CD4-positive, alpha-beta memory T cell (primary cell): ENCODE results near the gene ST3GAL4. TPM values are rescaled to one million over a fixed set of nuclear protein-coding genes. Genes with fewer than 3 reads are reported as not detected.
"Not testable (repeated sequence)": the region's sequence is repeated elsewhere in the genome, so short reads cannot be mapped to it uniquely, and the experiment has no call there.

Experiments
- CTCF ChIA-PET: fragments of 350-600 bp; sonication (Branson Sonifier 250); formaldehyde crosslinking; loops from one replicate; lab custom pipeline; 2021; ENCODE audit warnings: inconsistent platforms; ENCODE audit not compliant: partially characterized antibody; lab: Charles Lee
- POLR2A ChIA-PET: fragments of 350-600 bp; sonication (Branson Sonifier 250); formaldehyde crosslinking; loops from one replicate; lab custom pipeline; 2021; ENCODE audit not compliant: partially characterized antibody; lab: Charles Lee
- DNase-seq, 5 donors: peaks; one replicate each; pipeline versions ENCODE4 v3.0.0 to v3.0.0-alpha.2; 2020 to 2022; ENCODE audit warnings: mixed read lengths in 1 of 5
- H3K27ac ChIP-seq: one replicate; pipeline ENCODE4 v1.7.0; 2013; ENCODE audit warnings: low read depth, low read length
- H3K27me3 ChIP-seq: 2 replicates; pipeline ENCODE4 v1.7.0; 2013; ENCODE audit warnings: mild to moderate bottlenecking, low read length, moderate library complexity; ENCODE audit not compliant: insufficient read depth
- H3K36me3 ChIP-seq: 2 replicates; pipeline ENCODE4 v1.7.0; 2013; ENCODE audit warnings: mild to moderate bottlenecking, low read length, moderate library complexity; ENCODE audit not compliant: insufficient read depth
- H3K4me1 ChIP-seq: 2 replicates; pipeline ENCODE4 v1.7.0; 2013; ENCODE audit warnings: mild to moderate bottlenecking, low read length, moderate library complexity; ENCODE audit not compliant: insufficient read depth
- H3K4me3 ChIP-seq, 2 donors: one replicate each; pipeline ENCODE4 v1.7.0; 2013; ENCODE audit warnings: low read length in 2 of 2, mild to moderate bottlenecking in 1 of 2
- H3K9me3 ChIP-seq, 2 donors: one replicate each; pipeline ENCODE4 v1.7.0; 2013; ENCODE audit warnings: low read length in 2 of 2, control low read depth in 1 of 2; ENCODE audit not compliant: control insufficient read depth in 1 of 2
- H3K27ac Mint-ChIP-seq, 7 donors: one replicate each; pipeline ENCODE4 v1.8.0; 2020 to 2021; ENCODE audit warnings: mixed read lengths in 7 of 7, mild to moderate bottlenecking in 6 of 7, inconsistent platforms in 3 of 7, moderate library complexity in 3 of 7
- H3K27me3 Mint-ChIP-seq, 2 donors: one replicate each; pipeline ENCODE4 v1.8.0; 2020 to 2021; ENCODE audit warnings: mixed read lengths in 2 of 2
- H3K36me3 Mint-ChIP-seq, 2 donors: one replicate each; pipeline ENCODE4 v1.8.0; 2020 to 2021; ENCODE audit warnings: mixed read lengths in 2 of 2, inconsistent platforms in 1 of 2, mild to moderate bottlenecking in 1 of 2
- H3K4me1 Mint-ChIP-seq, 4 donors: one replicate each; pipeline ENCODE4 v1.8.0; 2020 to 2021; ENCODE audit warnings: mixed read lengths in 4 of 4, mild to moderate bottlenecking in 1 of 4
- H3K4me3 Mint-ChIP-seq, 8 donors: one replicate each; pipeline ENCODE4 v1.8.0; 2020 to 2021; ENCODE audit warnings: mixed read lengths in 8 of 8, mild to moderate bottlenecking in 7 of 8, moderate library complexity in 6 of 8, inconsistent platforms in 3 of 8
- H3K9me3 Mint-ChIP-seq, 8 donors: one replicate each; pipeline ENCODE4 v1.8.0; 2020 to 2021; ENCODE audit warnings: mixed read lengths in 8 of 8, mild to moderate bottlenecking in 5 of 8, inconsistent platforms in 3 of 8, moderate library complexity in 1 of 8
- intact Hi-C: fragments of 100-400 bp; cut with micrococcal nuclease; formaldehyde crosslinking; loops from one replicate; pipeline ENCODE4 v1.15.1; 2023
- polyA plus RNA-seq, 2 donors: library from polyadenylated mRNA; unstranded; fragments of 300-500 nt; fragmentation: Illumina TruSeq; gene quantifications; one replicate each; pipeline ENCODE4 v1.2.3, GENCODE V29; 2021
- total RNA-seq, 2 experiments: library from RNA; stranded (reverse); gene quantifications; one replicate each; pipeline ENCODE4 v1.2.3, GENCODE V29; 2021

Gene ST3GAL4
- total and polyA plus RNA-seq, 4 experiments from 2014 or later: 2.6 to 5.9 (median 3.6) TPM

GRCh38 chr11:126345283-126345682 is 10.2 kb upstream of the ST3GAL4 start:
- H3K36me3 ChIP-seq: peaks cover 30% of the 10 kb centered on the region
- no peaks in the 10 kb centered on the region for H3K9me3 Mint-ChIP-seq
- peaks cover 14 to 67% of the 10 kb centered on the region in 2 donors for H3K36me3 Mint-ChIP-seq
- DNase-seq: no peak
- no peak overlapping the region for H3K4me3 Mint-ChIP-seq
- H3K27me3 ChIP-seq: no peaks in the 10 kb centered on the region
- ChIA-PET CTCF (interaction anchor here (0.7 kb wide), 1 partner anchor 35 kb away, joined by 3 read pairs; no protein-coding TSS in a partner anchor), POLR2A (no interaction called here)
- peak overlapping the region in 1 of 7 donors; percentile 36 for H3K27ac Mint-ChIP-seq
- H3K4me1 ChIP-seq: no peaks in the 10 kb centered on the region
- H3K27ac ChIP-seq: no peak overlapping the region
- H3K27me3 Mint-ChIP-seq: no peaks in the 10 kb centered on the region
- H3K9me3 ChIP-seq: no peaks in the 10 kb centered on the region
- peaks cover 0 to 13% (median 2%) of the 10 kb centered on the region in 4 donors for H3K4me1 Mint-ChIP-seq
- H3K4me3 ChIP-seq: no peak overlapping the region
- intact Hi-C loops: no loop called here

GRCh38 chr11:126345759-126346585 is 9.5 kb upstream of the ST3GAL4 start:
- Histone ChIP-seq H3K27ac (no peak overlapping the region), H3K4me1 (no peaks in the 10 kb centered on the region), H3K9me3 (no peaks in the 10 kb centered on the region), H3K4me3 (no peak overlapping the region), H3K27me3 (no peaks in the 10 kb centered on the region), H3K36me3 (peaks cover 27% of the 10 kb centered on the region)
- intact Hi-C loops: no loop called here
- H3K36me3 Mint-ChIP-seq: peaks cover 10 to 60% of the 10 kb centered on the region in 2 donors
- H3K27me3 Mint-ChIP-seq: no peaks in the 10 kb centered on the region
- peak overlapping the region in 3 of 7 donors; percentile 7 to 77 (median 50) for H3K27ac Mint-ChIP-seq
- no peak overlapping the region for H3K4me3 Mint-ChIP-seq
- H3K4me1 Mint-ChIP-seq: peaks cover 0 to 13% (median 2%) of the 10 kb centered on the region in 4 donors
- ChIA-PET POLR2A (no interaction called here), CTCF (no interaction called here)
- no peaks in the 10 kb centered on the region for H3K9me3 Mint-ChIP-seq
- no peak for DNase-seq

- Histone ChIP-seq H3K27ac (no peak overlapping the region), H3K27me3 (no peaks in the 10 kb centered on the region), H3K36me3 (peaks cover 22% of the 10 kb centered on the region), H3K9me3 (no peaks in the 10 kb centered on the region), H3K4me1 (no peaks in the 10 kb centered on the region), H3K4me3 (no peak overlapping the region)
- POLR2A ChIA-PET: no interaction called here
- peak overlapping the region in 3 of 7 donors; percentile 7 to 77 (median 65) for H3K27ac Mint-ChIP-seq
- peaks cover 0 to 9% (median 2%) of the 10 kb centered on the region in 4 donors for H3K4me1 Mint-ChIP-seq
- no peak overlapping the region for H3K4me3 Mint-ChIP-seq
- CTCF ChIA-PET: no interaction called here
- H3K9me3 Mint-ChIP-seq: no peaks in the 10 kb centered on the region
- no peaks in the 10 kb centered on the region for H3K27me3 Mint-ChIP-seq
- intact Hi-C loops: no loop called here
- peaks cover 6 to 56% of the 10 kb centered on the region in 2 donors for H3K36me3 Mint-ChIP-seq
- no peak for DNase-seq
Measured at GRCh38 chr11:126346586-126346940, 8.9 kb upstream of the ST3GAL4 start.

GRCh38 chr11:126346946-126347345 is 8.5 kb upstream of the ST3GAL4 start:
- H3K27ac Mint-ChIP-seq, H3K27me3 ChIP-seq, H3K27ac ChIP-seq, H3K9me3 ChIP-seq, H3K4me1 ChIP-seq, H3K4me3 ChIP-seq, POLR2A ChIA-PET, H3K27me3 Mint-ChIP-seq, H3K9me3 Mint-ChIP-seq, intact Hi-C loops, H3K4me1 Mint-ChIP-seq, CTCF ChIA-PET, DNase-seq, H3K4me3 Mint-ChIP-seq: not testable (repeated sequence)
- peaks cover 6 to 52% of the 10 kb centered on the region in 2 donors for H3K36me3 Mint-ChIP-seq
- peaks cover 22% of the 10 kb centered on the region for H3K36me3 ChIP-seq

GRCh38 chr11:126347751-126348668 is 7.5 kb upstream of the ST3GAL4 start:
- Histone ChIP-seq H3K4me3 (no peak overlapping the region), H3K9me3 (no peaks in the 10 kb centered on the region), H3K36me3 (peaks cover 22% of the 10 kb centered on the region), H3K4me1 (no peaks in the 10 kb centered on the region), H3K27me3 (no peaks in the 10 kb centered on the region), H3K27ac (no peak overlapping the region)
- Mint-ChIP-seq H3K36me3 (peaks cover 6 to 45% of the 10 kb centered on the region in 2 donors), H3K27me3 (no peaks in the 10 kb centered on the region), H3K4me3 (no peak overlapping the region), H3K4me1 (peaks cover 0 to 11% (median 7%) of the 10 kb centered on the region in 4 donors), H3K27ac (peak overlapping the region in 3 of 7 donors; percentile 5 to 57 (median 53)), H3K9me3 (no peaks in the 10 kb centered on the region)
- no peak for DNase-seq
- intact Hi-C loops: no loop called here
- ChIA-PET CTCF (no interaction called here), POLR2A (interaction anchor here (0.5 kb wide), 1 partner anchor 67 kb away, joined by 4 read pairs; no protein-coding TSS in a partner anchor)

GRCh38 chr11:126348806-126349582 is 6.5 kb upstream of the ST3GAL4 start:
- Mint-ChIP-seq H3K4me3 (no peak overlapping the region), H3K27ac (peak overlapping the region in 3 of 7 donors; percentile 5 to 53 (median 37))

More at GRCh38 chr11:126348806-126349582, 6.5 kb upstream of the ST3GAL4 start:
- Mint-ChIP-seq H3K9me3 (no peaks in the 10 kb centered on the region), H3K36me3 (peaks cover 0 to 39% of the 10 kb centered on the region in 2 donors), H3K27me3 (no peaks in the 10 kb centered on the region), H3K4me1 (peaks cover 8 to 21% (median 13%) of the 10 kb centered on the region in 4 donors)
- Histone ChIP-seq H3K27me3 (no peaks in the 10 kb centered on the region), H3K9me3 (no peaks in the 10 kb centered on the region), H3K36me3 (peaks cover 12% of the 10 kb centered on the region), H3K4me3 (no peak overlapping the region), H3K27ac (no peak overlapping the region), H3K4me1 (peaks cover 5% of the 10 kb centered on the region)
- CTCF ChIA-PET: interaction anchor here (1.1 kb wide), 1 partner anchor 132 kb away, joined by 3 read pairs; no protein-coding TSS in a partner anchor
- POLR2A ChIA-PET: no interaction called here
- intact Hi-C loops: no loop called here
- DNase-seq: no peak
